GM23338 (cell line): ENCODE data around the gene PCSK2. TPM values are rescaled to one million over a fixed set of nuclear protein-coding genes. Genes with fewer than 3 reads are reported as not detected.

Source experiments
- ATAC-seq: fragments of 200-7000 bp; cut with Tn5 transposase; 3 replicates; pipeline ENCODE4 v1.9.1; 2020
- DNase-seq: peaks from one replicate; pipeline ENCODE4 v3.0.0-alpha.2; 2015; ENCODE audit warnings: low spot score
- H2AFZ ChIP-seq: fragments of 200-600 bp; sonication (generic); 2 replicates; pipeline ENCODE4 v1.8.0; 2016; ENCODE audit warnings: antibody characterized with exemption, mild to moderate bottlenecking, moderate library complexity
- H3F3A ChIP-seq: fragments of 200-600 bp; sonication (generic); replicated peaks from 2 replicates; pipeline ENCODE4 v1.8.0; 2017; ENCODE audit warnings: antibody characterized with exemption, mixed run types, low read depth
- H3K27ac ChIP-seq: fragments of 200-600 bp; sonication (generic); 2 replicates; pipeline ENCODE4 v1.6.1; 2016; ENCODE audit warnings: low read depth
- H3K27me3 ChIP-seq: fragments of 200-600 bp; sonication (generic); 2 replicates; pipeline ENCODE4 v1.8.0; 2016; ENCODE audit warnings: mild to moderate bottlenecking, mixed run types, moderate library complexity; ENCODE audit not compliant: insufficient read depth
- H3K36me3 ChIP-seq: fragments of 200-600 bp; sonication (generic); 2 replicates; pipeline ENCODE4 v1.8.0; 2016; ENCODE audit warnings: mild to moderate bottlenecking; ENCODE audit not compliant: insufficient read depth
- H3K4me1 ChIP-seq: fragments of 200-600 bp; sonication (generic); 2 replicates; pipeline ENCODE4 v1.8.0; 2016; ENCODE audit warnings: mild to moderate bottlenecking, moderate library complexity; ENCODE audit not compliant: insufficient read depth
- H3K4me2 ChIP-seq: fragments of 200-600 bp; sonication (generic); 2 replicates; pipeline ENCODE4 v1.7.1; 2017; ENCODE audit warnings: mixed run types
- H3K4me3 ChIP-seq: fragments of 200-600 bp; sonication (generic); 2 replicates; pipeline ENCODE4 v1.6.1; 2016; ENCODE audit warnings: mixed run types
- H3K79me2 ChIP-seq: fragments of 200-600 bp; sonication (generic); replicated peaks from 2 replicates; pipeline ENCODE4 v1.8.0; 2017; ENCODE audit warnings: mild to moderate bottlenecking; ENCODE audit not compliant: insufficient read depth
- H3K9me2 ChIP-seq: fragments of 200-600 bp; sonication (generic); 2 replicates; pipeline ENCODE4 v1.8.0; 2017; ENCODE audit not compliant: insufficient read depth
- H4K20me1 ChIP-seq: fragments of 200-600 bp; sonication (generic); replicated peaks from 2 replicates; pipeline ENCODE4 v1.8.0; 2017; ENCODE audit warnings: mild to moderate bottlenecking; ENCODE audit not compliant: insufficient read depth
- H3K27ac Mint-ChIP-seq: 2 replicates; pipeline ENCODE4 v1.8.0; 2020; ENCODE audit warnings: inconsistent platforms, mild to moderate bottlenecking, moderate library complexity, mixed read lengths
- H3K27me3 Mint-ChIP-seq: 3 replicates; pipeline ENCODE4 v1.8.0; 2022; ENCODE audit warnings: low read depth, mild to moderate bottlenecking, moderate library complexity, mixed read lengths, inconsistent platforms; ENCODE audit not compliant: insufficient read depth, poor library complexity
- H3K36me3 Mint-ChIP-seq: 3 replicates; pipeline ENCODE4 v1.8.0; 2021; ENCODE audit warnings: low read depth, mild to moderate bottlenecking, inconsistent platforms, moderate library complexity, mixed read lengths
- H3K4me1 Mint-ChIP-seq: 3 replicates; pipeline ENCODE4 v1.8.0; 2020; ENCODE audit warnings: mild to moderate bottlenecking, inconsistent platforms, mixed read lengths
- H3K4me3 Mint-ChIP-seq: 3 replicates; pipeline ENCODE4 v1.8.0; 2021; ENCODE audit warnings: moderate library complexity, mild to moderate bottlenecking, inconsistent platforms, mixed read lengths
- H3K9me3 Mint-ChIP-seq: 3 replicates; pipeline ENCODE4 v1.8.0; 2020; ENCODE audit warnings: moderate library complexity, mild to moderate bottlenecking, inconsistent platforms, mixed read lengths
- CTCF ChIP-seq, 2 experiments: fragments of 200-600 bp in 1 of 2; sonication (generic) in 1 of 2; conservative IDR thresholded peaks; 2 replicates each; pipeline versions ENCODE4 v1.5.1 to v1.6.1; 2016 to 2017; ENCODE audit warnings: antibody characterized with exemption in 2 of 2, low read depth in 2 of 2, mild to moderate bottlenecking in 2 of 2, moderate library complexity in 1 of 2
- ZNF462 ChIP-seq: fragments of 250-450 bp; sonication (Bioruptor Pico); IDR thresholded peaks from 2 replicates; pipeline ENCODE4 v1.5.0; 2020; ENCODE audit warnings: mild to moderate bottlenecking, moderate library complexity
- polyA plus RNA-seq: library from polyadenylated mRNA; unstranded; fragments of >200 nt; fragmentation: Nextera tagmentation; extraction: Ambion mirVana; gene quantifications from 2 replicates; pipeline ENCODE4 v1.2.1, GENCODE V29; 2016
- total RNA-seq: library from RNA; depleted of rRNA; stranded (reverse); fragments of >200 nt; shearing (Covaris generic); gene quantifications from 2 replicates; pipeline ENCODE4 v1.2.3, GENCODE V29; 2014

PCSK2 gene
- total and polyA plus RNA-seq, 2 experiments from 2014 or later: 0.37 to 1.1 TPM

- ATAC-seq: peak; percentile 94
- DNase-seq: peak; percentile 89
- peaks cover 13% of the 10 kb centered on the region for H3K4me1 Mint-ChIP-seq
These were observed 54.6 kb downstream of the PCSK2 start for GRCh38 chr20:17281478-17281877.

More at GRCh38 chr20:17281478-17281877, 54.6 kb downstream of the PCSK2 start:
- Histone ChIP-seq H3K27me3 (no peaks in the 10 kb centered on the region), H3F3A (no peaks in the 10 kb centered on the region), H4K20me1 (no peaks in the 10 kb centered on the region), H3K4me2 (no peak overlapping the region), H3K9me2 (peaks cover 3% of the 10 kb centered on the region; the same call in 1 of the 2 replicates), H3K4me3 (no peak overlapping the region), H3K79me2 (no peaks in the 10 kb centered on the region), H3K36me3 (no peaks in the 10 kb centered on the region; the same call in 1 of the 2 replicates), H3K27ac (no peak overlapping the region), H3K4me1 (peaks cover 9% of the 10 kb centered on the region), H2AFZ (no peak overlapping the region)
- Mint-ChIP-seq H3K36me3 (peaks cover 2% of the 10 kb centered on the region; the same call in 1 of the 3 replicates), H3K27ac (no peak overlapping the region), H3K9me3 (peaks cover 7% of the 10 kb centered on the region; the same call in 2 of the 3 replicates), H3K4me3 (no peak overlapping the region), H3K27me3 (peaks cover 2% of the 10 kb centered on the region)
- TF ChIP-seq ZNF462 (no peak), CTCF (conservative IDR thresholded peaks at IDR 0.05; ENCODE audit: low read depth in 2 of 2) (peak; percentile 83 to 88)
